ENCODE results near the gene BGLAP.

BGLAP gene

GRCh38 chr1:156226782-156227181, 15.2 kb upstream of the BGLAP start:
- no peak for DNase-seq (ENCODE audit: low spot score)
- Histone ChIP-seq H3K4me3 (no peak overlapping the region), H3K27ac (no peak overlapping the region)
- no peak for TF ChIP-seq CTCF (IDR thresholded peaks at IDR 0.05)

- DNase-seq (ENCODE audit: low spot score), result no peak
- H3K27ac ChIP-seq, result no peak overlapping the region
- TF ChIP-seq CTCF (IDR thresholded peaks at IDR 0.05), result no peak
- no peak overlapping the region for H3K4me3 ChIP-seq
Observed at GRCh38 chr1:156228501-156228900, 13.5 kb upstream of the BGLAP start.

- no peak for TF ChIP-seq CTCF (IDR thresholded peaks at IDR 0.05)
Observed at GRCh38 chr1:156229809-156230472, 12.0 kb upstream of the BGLAP start.

GRCh38 chr1:156230473-156230837, 11.5 kb upstream of the BGLAP start:
- no peak for TF ChIP-seq CTCF (IDR thresholded peaks at IDR 0.05)
- no peak overlapping the region for H3K4me3 ChIP-seq
- H3K27ac ChIP-seq, result no peak overlapping the region
- DNase-seq (ENCODE audit: low spot score), result no peak

More at GRCh38 chr1:156229809-156230472, 12.0 kb upstream of the BGLAP start:
- no peak overlapping the region for H3K4me3 ChIP-seq
- DNase-seq (ENCODE audit: low spot score), result no peak
- no peak overlapping the region for H3K27ac ChIP-seq

GRCh38 chr1:156232201-156232894, 9.6 kb upstream of the BGLAP start:
- no peak for TF ChIP-seq CTCF (IDR thresholded peaks at IDR 0.05)

GRCh38 chr1:156233426-156234127, 8.4 kb upstream of the BGLAP start:
- DNase-seq (ENCODE audit: low spot score), result no peak
- no peak for TF ChIP-seq CTCF (IDR thresholded peaks at IDR 0.05)
- no peak overlapping the region for H3K27ac ChIP-seq
- no peak overlapping the region for H3K4me3 ChIP-seq

More at GRCh38 chr1:156232201-156232894, 9.6 kb upstream of the BGLAP start:
- no peak overlapping the region for H3K4me3 ChIP-seq
- DNase-seq (ENCODE audit: low spot score), result no peak
- H3K27ac ChIP-seq, result no peak overlapping the region
